GM19467 (cell line): ENCODE measurements around the gene MICAL3.

ENCODE experiments used
- ATAC-seq: cut with Tn5 transposase; IDR thresholded peaks from one replicate; pipeline ENCODE4 v1.9.1; 2021; ENCODE audit warnings: mild to moderate bottlenecking, moderate library complexity; ENCODE audit not compliant: unreplicated experiment

MICAL3 gene

GRCh38 chr22:17918840-17919239, 105.5 kb downstream of the MICAL3 start:
- no peak for ATAC-seq

- ATAC-seq = no peak
Measured at GRCh38 chr22:17917490-17917983, 106.8 kb downstream of the MICAL3 start.

- no peak for ATAC-seq
Measured at GRCh38 chr22:17916226-17916889, 108.0 kb downstream of the MICAL3 start.

- no peak for ATAC-seq
Measured at GRCh38 chr22:17915676-17916075, 108.7 kb downstream of the MICAL3 start.

GRCh38 chr22:17915188-17915587, 109.2 kb downstream of the MICAL3 start:
- ATAC-seq = no peak

GRCh38 chr22:17914474-17914873, 109.9 kb downstream of the MICAL3 start:
- ATAC-seq = no peak

- no peak for ATAC-seq
Measured at GRCh38 chr22:17913801-17914347, 110.5 kb downstream of the MICAL3 start.

- ATAC-seq = no peak
Measured at GRCh38 chr22:17912945-17913721, 111.2 kb downstream of the MICAL3 start.

- ATAC-seq = no peak
Measured at GRCh38 chr22:17911887-17912286, 112.5 kb downstream of the MICAL3 start.

- ATAC-seq = no peak
Measured at GRCh38 chr22:17911312-17911705, 113.1 kb downstream of the MICAL3 start.

GRCh38 chr22:17910561-17911311, 113.6 kb downstream of the MICAL3 start:
- no peak for ATAC-seq

- ATAC-seq = no peak
Measured at GRCh38 chr22:17907748-17908051, 116.7 kb downstream of the MICAL3 start.

GRCh38 chr22:17906978-17907747, 117.2 kb downstream of the MICAL3 start:
- no peak for ATAC-seq

- ATAC-seq = no peak
Measured at GRCh38 chr22:17905445-17905844, 118.9 kb downstream of the MICAL3 start.

GRCh38 chr22:17903564-17904295, 120.6 kb downstream of the MICAL3 start:
- ATAC-seq = no peak

- no peak for ATAC-seq
Measured at GRCh38 chr22:17902960-17903359, 121.4 kb downstream of the MICAL3 start.

- ATAC-seq = no peak
Measured at GRCh38 chr22:17898375-17898774, 126.0 kb downstream of the MICAL3 start.

GRCh38 chr22:17897858-17898257, 126.5 kb downstream of the MICAL3 start:
- no peak for ATAC-seq

- ATAC-seq = no peak
Measured at GRCh38 chr22:17897426-17897825, 126.9 kb downstream of the MICAL3 start.

- ATAC-seq = no peak
Measured at GRCh38 chr22:17896586-17896985, 127.8 kb downstream of the MICAL3 start.
